ENCODE results near the gene PABPN1.

- TF ChIP-seq SUZ12 (IDR thresholded peaks at IDR 0.05; ENCODE audit: extremely low read depth, insufficient read depth, insufficient read length) (no peak), YY1 (IDR thresholded peaks at IDR 0.05; ENCODE audit: insufficient read depth, insufficient read length) (no peak)
These were observed 31.5 kb downstream of the PABPN1 start, which contains the start of gene SLC22A17 for GRCh38 chr14:23352506-23353432.
